SU-DHL-6 (cell line): ENCODE measurements around the gene MYRFL.

Source experiments
- H2AFZ ChIP-seq: fragments of 200-600 bp; sonication (generic); 2 replicates; pipeline ENCODE4 v1.6.1; 2014; ENCODE audit warnings: low read depth, mild to moderate bottlenecking, moderate library complexity, mixed read lengths, antibody characterized with exemption, low read length; ENCODE audit not compliant: severe bottlenecking
- H3F3A ChIP-seq: fragments of 200-600 bp; shearing (Covaris generic); 2 replicates; pipeline ENCODE4 v1.6.0; 2016; ENCODE audit warnings: antibody characterized with exemption, mild to moderate bottlenecking; ENCODE audit not compliant: insufficient read depth
- H3K27ac ChIP-seq: fragments of 200-600 bp; sonication (generic); 2 replicates; pipeline ENCODE4 v1.5.1; 2016; ENCODE audit warnings: low read depth, mild to moderate bottlenecking, low read length, moderate library complexity, mixed read lengths
- H3K27me3 ChIP-seq: fragments of 200-600 bp; sonication (generic), shearing (Covaris generic); 2 replicates; pipeline ENCODE4 v1.6.0; 2014; ENCODE audit warnings: mild to moderate bottlenecking, low read length
- H3K36me3 ChIP-seq: fragments of 200-600 bp; sonication (generic); 2 replicates; pipeline ENCODE4 v1.6.1; 2014; ENCODE audit warnings: mild to moderate bottlenecking, low read length, mixed read lengths
- H3K4me2 ChIP-seq: fragments of 300-600, 200-600 bp; shearing (Covaris generic), sonication (generic); 2 replicates; pipeline ENCODE4 v1.6.0; 2014; ENCODE audit warnings: low read length, low read depth, mild to moderate bottlenecking; ENCODE audit not compliant: poor library complexity, severe bottlenecking
- H3K4me3 ChIP-seq: fragments of 200-600 bp; sonication (generic); 2 replicates; pipeline ENCODE4 v1.5.1; 2014; ENCODE audit warnings: antibody characterized with exemption, low read length, mild to moderate bottlenecking, mixed read lengths; ENCODE audit not compliant: insufficient read depth, poor library complexity, severe bottlenecking
- H3K79me2 ChIP-seq: fragments of 200-600 bp; sonication (generic); 2 replicates; pipeline ENCODE4 v1.6.1; 2014; ENCODE audit warnings: mild to moderate bottlenecking, low read length, moderate library complexity; ENCODE audit not compliant: insufficient read depth
- H3K9ac ChIP-seq: fragments of 200-600 bp; sonication (generic); 2 replicates; pipeline ENCODE4 v1.7.0; 2014; ENCODE audit warnings: mild to moderate bottlenecking, low read length
- H3K9me2 ChIP-seq: fragments of 200-600 bp; sonication (generic); replicated peaks from 2 replicates; pipeline ENCODE4 v1.6.1; 2014; ENCODE audit warnings: low read length; ENCODE audit not compliant: insufficient read depth
- H3K9me3 ChIP-seq: fragments of 200-600 bp; sonication (generic); 2 replicates; pipeline ENCODE4 v1.6.1; 2014; ENCODE audit warnings: low read length, mixed read lengths; ENCODE audit not compliant: insufficient read depth
- H4K20me1 ChIP-seq: fragments of 200-600 bp; sonication (generic); 2 replicates; pipeline ENCODE4 v1.6.1; 2014; ENCODE audit warnings: low read depth, mild to moderate bottlenecking, antibody characterized with exemption, low read length, moderate library complexity, mixed read lengths
- CTCF ChIP-seq: fragments of 200-600 bp; sonication (generic); IDR thresholded peaks from one replicate; pipeline ENCODE4 v1.5.1; 2017; ENCODE audit warnings: antibody characterized with exemption, mild to moderate bottlenecking, low read length, moderate library complexity; ENCODE audit not compliant: insufficient read depth, poor library complexity, severe bottlenecking
- EZH2phosphoT487 ChIP-seq: fragments of 200-600 bp; sonication (generic), shearing (Covaris generic); conservative IDR thresholded peaks from 2 replicates; pipeline ENCODE4 v1.6.1; 2018; ENCODE audit warnings: mild to moderate bottlenecking, antibody characterized with exemption, low read length, moderate library complexity, mixed read lengths

The MYRFL gene

GRCh38 chr12:69948851-69949250 lies 123.8 kb downstream of the MYRFL start:
- Histone ChIP-seq H3K36me3 (no peaks in the 10 kb centered on the region), H3K9me2 (no peaks in the 10 kb centered on the region), H3K4me3 (no peak overlapping the region), H3K4me2 (no peak overlapping the region), H3K9ac (no peak overlapping the region), H4K20me1 (no peaks in the 10 kb centered on the region), H3F3A (no peaks in the 10 kb centered on the region), H3K27me3 (no peaks in the 10 kb centered on the region), H3K27ac (no peak overlapping the region), H2AFZ (no peak overlapping the region), H3K79me2 (no peaks in the 10 kb centered on the region), H3K9me3 (no peaks in the 10 kb centered on the region)
- TF ChIP-seq CTCF = no peak
- TF ChIP-seq EZH2phosphoT487 = no peak

GRCh38 chr12:69949311-69950002 lies 124.4 kb downstream of the MYRFL start:
- Histone ChIP-seq H3K9me3 (no peaks in the 10 kb centered on the region), H3K27me3 (no peaks in the 10 kb centered on the region), H3K4me2 (no peak overlapping the region), H3K36me3 (no peaks in the 10 kb centered on the region), H3K9me2 (no peaks in the 10 kb centered on the region), H2AFZ (no peak overlapping the region), H3F3A (no peaks in the 10 kb centered on the region), H3K79me2 (no peaks in the 10 kb centered on the region), H3K9ac (no peak overlapping the region), H3K27ac (no peak overlapping the region), H3K4me3 (no peak overlapping the region), H4K20me1 (no peaks in the 10 kb centered on the region)
- no peak for TF ChIP-seq CTCF
- no peak for TF ChIP-seq EZH2phosphoT487

GRCh38 chr12:69951108-69951507 lies 126.1 kb downstream of the MYRFL start:
- no peak overlapping the region for H3K4me2 ChIP-seq
- no peak overlapping the region for H3K4me3 ChIP-seq
- H3K9me3 ChIP-seq = no peaks in the 10 kb centered on the region
- no peaks in the 10 kb centered on the region for H3F3A ChIP-seq
- no peak overlapping the region for H3K9ac ChIP-seq
- no peak overlapping the region for H2AFZ ChIP-seq
- H3K9me2 ChIP-seq = no peaks in the 10 kb centered on the region
- no peaks in the 10 kb centered on the region for H3K79me2 ChIP-seq
- no peaks in the 10 kb centered on the region for H3K36me3 ChIP-seq
- no peaks in the 10 kb centered on the region for H3K27me3 ChIP-seq
- H4K20me1 ChIP-seq = no peaks in the 10 kb centered on the region
- TF ChIP-seq CTCF = no peak
- no peak for TF ChIP-seq EZH2phosphoT487
- H3K27ac ChIP-seq = no peak overlapping the region
